Right forelimb (tissue), 1 donor: ENCODE results near the gene RPA1.
"Not testable (repeated sequence)": the region's sequence is repeated elsewhere in the genome, so short reads cannot be mapped to it uniquely, and the experiment has no call there.

Experiments
- DNase-seq: peaks from one replicate; pipeline ENCODE4 v3.0.0-alpha.2; 2018

Gene RPA1

GRCh38 chr17:1820528-1821252, 9.1 kb upstream of the RPA1 start:
- DNase-seq: no peak

- no peak for DNase-seq
Observed at GRCh38 chr17:1829216-1829591, 601 bp upstream of the RPA1 start.

DNA sequence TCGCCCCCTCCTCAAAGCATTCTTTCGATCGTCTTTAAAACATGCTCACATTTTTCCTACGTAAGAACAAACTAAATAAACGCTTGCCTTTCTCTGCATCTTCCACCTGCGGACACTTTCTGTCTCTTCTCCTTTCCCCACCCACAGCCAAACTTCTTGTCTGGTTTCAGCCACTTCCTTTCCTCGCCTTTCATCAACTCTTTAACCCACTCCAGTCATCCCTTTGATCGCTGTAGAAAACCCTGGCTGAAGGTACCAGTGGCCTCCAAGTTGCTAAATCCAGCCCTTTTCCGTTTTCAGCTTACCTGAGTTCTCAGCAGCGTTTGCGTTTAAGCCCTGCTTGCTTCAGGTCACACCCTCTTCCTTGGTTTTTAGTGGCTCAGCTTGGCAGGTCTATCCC, 483 bp downstream of the RPA1 start:
- DNase-seq: no peak

GRCh38 chr17:1834380-1835149, 4.8 kb downstream of the RPA1 start:
- no peak for DNase-seq

DNA sequence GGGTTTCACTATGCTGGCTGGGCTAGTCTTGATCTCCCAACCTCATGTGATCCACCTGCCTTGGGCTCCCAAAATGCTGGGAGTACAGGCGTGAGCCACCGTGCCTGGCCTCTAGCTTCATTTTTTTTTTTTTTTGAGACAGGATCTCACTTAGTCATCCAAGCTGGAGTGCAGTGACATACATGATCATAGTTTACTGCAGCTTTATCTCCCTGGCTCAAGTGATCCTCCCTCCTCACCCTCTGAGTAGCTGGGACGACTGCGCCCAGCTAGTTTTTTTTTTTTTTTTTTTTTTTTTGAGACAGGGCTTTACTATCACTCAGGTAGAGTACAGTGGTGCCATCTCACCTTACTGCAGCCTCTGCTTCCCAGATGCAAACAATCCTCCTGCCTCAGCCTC, 9.7 kb downstream of the RPA1 start:
- DNase-seq: no peak

GRCh38 chr17:1843947-1844346, 14.1 kb downstream of the RPA1 start:
- no peak for DNase-seq

DNA sequence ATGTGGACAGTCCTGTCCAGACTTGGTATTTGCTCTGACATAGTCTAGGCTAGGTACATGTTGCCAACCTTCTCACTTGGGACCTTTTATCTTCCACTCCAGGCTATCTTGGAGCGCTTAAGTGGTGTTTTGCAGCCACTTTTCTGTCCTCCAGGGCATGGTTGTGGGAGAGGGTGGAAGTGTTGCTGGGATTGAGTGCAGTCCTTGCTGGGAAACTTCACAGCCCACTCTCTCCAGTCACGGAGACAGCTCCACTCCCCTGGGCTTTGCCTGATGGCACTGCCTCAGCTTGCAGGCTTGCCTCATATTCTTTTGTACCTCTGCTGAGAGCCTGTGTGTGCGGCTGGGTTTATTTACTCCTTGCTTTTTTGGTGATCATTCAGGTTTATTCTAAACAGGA, 17.4 kb downstream of the RPA1 start:
- no peak for DNase-seq

DNA sequence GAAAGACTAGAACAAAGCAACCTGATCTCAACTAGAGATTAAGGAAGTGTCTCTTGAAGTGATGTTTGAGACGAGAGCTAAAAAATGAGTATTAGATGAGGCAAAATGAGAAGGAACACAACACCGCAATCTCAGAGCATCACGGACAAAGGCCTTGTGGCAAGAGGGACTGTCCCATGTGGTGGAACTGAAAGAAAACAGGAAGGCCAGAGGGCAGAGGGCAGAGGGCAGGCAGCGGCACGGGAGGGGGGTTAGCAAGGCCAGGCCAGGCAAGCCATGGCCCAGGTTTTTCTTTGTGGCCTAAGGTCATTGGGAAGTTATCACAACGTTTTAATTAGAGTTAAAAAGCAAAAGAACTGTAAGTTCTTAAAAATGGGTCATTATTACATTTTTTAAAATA, 22.5 kb downstream of the RPA1 start:
- no peak for DNase-seq

- no peak for DNase-seq
Observed at GRCh38 chr17:1853698-1854097, 23.9 kb downstream of the RPA1 start.

GRCh38 chr17:1856462-1856861, 26.7 kb downstream of the RPA1 start:
- not testable (repeated sequence) for DNase-seq

- DNase-seq: no peak
Observed at GRCh38 chr17:1860978-1861377, 31.2 kb downstream of the RPA1 start.

GRCh38 chr17:1861391-1862010, 31.7 kb downstream of the RPA1 start:
- DNase-seq: no peak

DNA sequence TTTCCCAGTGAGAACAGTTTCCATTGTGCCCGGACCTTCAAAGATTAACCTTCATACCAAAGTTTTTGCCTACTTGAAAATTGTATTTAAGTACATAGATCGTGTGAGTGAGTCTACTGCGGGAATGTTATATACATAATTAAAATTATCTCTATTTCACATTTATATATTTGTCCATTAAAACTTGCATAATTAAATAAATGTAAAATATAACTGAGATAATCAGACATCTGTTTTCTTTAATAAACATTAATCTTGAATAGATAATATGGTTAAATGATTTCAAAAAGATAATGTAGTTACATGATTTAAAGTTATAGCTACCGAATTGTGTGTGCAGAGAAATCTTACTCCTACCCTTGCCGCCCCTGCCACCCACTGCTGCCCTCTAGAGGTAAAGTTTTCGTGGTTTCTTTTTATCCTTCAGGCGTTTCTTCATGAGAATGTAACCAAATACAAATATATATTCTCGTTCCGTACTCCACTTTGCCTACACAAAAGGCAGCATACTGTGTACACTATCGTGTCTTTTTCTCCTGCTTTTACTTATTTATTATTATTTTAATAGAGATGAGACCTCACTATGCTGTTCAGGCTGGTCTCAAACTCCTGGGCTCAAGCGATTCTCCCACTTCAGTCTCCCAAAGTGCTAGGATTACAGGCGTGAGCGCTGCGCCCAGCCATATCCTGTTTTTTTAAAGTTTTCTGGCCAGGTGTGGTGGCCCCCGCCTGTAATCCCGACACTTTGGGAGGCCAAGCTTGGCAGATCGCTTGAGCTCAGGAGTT, 35.6 kb downstream of the RPA1 start:
- DNase-seq: no peak

- no peak for DNase-seq
Observed at GRCh38 chr17:1867307-1867706, 37.5 kb downstream of the RPA1 start.

- no peak for DNase-seq
Observed at GRCh38 chr17:1868090-1868489, 38.3 kb downstream of the RPA1 start.

- DNase-seq: no peak
Observed at GRCh38 chr17:1870592-1870991, 40.8 kb downstream of the RPA1 start.

DNA sequence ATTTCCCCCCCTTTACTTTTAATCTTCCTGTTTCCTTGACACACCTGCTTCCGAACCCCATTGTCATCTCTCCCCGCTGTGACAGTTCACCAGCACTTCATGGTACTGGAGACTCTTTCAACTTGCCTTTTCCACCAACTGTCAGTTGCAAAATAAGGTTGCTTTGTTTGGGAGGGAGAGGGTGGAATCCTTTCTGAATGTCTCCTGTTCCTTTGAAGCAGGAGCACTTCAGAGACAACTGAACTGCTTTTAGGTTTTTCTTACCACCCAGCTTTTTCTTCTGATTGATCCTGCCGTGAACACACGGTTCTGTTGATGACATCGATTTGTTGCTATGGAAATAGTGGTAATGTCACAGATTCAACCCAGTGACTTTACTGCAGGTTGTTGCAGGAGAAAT, 42.0 kb downstream of the RPA1 start:
- DNase-seq: no peak

GRCh38 chr17:1872254-1872653, 42.4 kb downstream of the RPA1 start:
- DNase-seq: no peak

- DNase-seq: no peak
Observed at GRCh38 chr17:1872976-1873375, 43.2 kb downstream of the RPA1 start.

GRCh38 chr17:1873418-1873817, 43.6 kb downstream of the RPA1 start:
- no peak for DNase-seq

- DNase-seq: no peak
Observed at GRCh38 chr17:1875597-1875996, 45.8 kb downstream of the RPA1 start.

DNA sequence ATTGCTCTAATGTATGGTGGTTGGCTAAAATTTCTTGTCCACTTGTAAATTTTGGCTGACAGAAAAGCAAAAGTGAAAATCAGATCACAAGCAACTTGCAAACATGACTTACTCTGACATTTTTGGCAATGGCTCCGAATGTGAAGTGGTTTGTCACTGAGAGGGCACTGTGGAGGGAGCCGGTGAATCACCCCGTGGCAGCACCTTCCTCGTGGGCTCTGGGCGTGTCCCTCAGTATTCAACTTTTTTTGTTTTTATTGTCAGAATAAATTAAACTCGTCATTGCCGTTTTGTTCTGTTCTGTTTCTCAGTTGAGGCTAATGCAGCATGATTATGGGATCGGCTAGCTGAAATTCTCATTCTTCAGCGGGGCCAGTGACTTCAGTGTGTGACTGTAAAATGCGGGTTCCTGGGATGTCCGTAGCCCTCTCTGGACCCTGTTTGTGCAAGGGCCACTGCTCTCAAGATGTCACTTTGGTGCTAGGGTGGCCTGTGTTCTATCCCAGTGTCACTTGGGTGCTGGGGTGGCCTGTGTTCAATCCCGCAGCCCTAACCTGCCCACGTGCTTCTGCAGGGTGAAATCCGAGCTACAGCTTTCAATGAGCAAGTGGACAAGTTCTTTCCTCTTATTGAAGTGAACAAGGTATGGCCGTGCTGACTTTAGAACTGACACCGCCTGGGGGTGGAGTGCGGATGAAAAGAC, 48.8 kb downstream of the RPA1 start:
- DNase-seq: no peak
